IPS-NIHi7 (cell line): ENCODE measurements around the gene ZNF613.
"Not testable (repeated sequence)": the region's sequence is repeated elsewhere in the genome, so short reads cannot be mapped to it uniquely, and the experiment has no call there.

ENCODE experiments used
- DNase-seq: peaks from one replicate; pipeline ENCODE4 v3.0.0; 2012; ENCODE audit warnings: mixed read lengths; ENCODE audit errors: extremely low spot score

ZNF613 gene

GRCh38 chr19:51926784-51927741, at the start of gene ZNF613:
TSS of gene ZNF613 (plus strand) at chr19:51927472. CDS start at chr19:51936221, 8,749 bp downstream.
- DNase-seq = peak; percentile 94

GRCh38 chr19:51882518-51882917, 44.8 kb upstream of the ZNF613 start:
- no peak for DNase-seq

DNA sequence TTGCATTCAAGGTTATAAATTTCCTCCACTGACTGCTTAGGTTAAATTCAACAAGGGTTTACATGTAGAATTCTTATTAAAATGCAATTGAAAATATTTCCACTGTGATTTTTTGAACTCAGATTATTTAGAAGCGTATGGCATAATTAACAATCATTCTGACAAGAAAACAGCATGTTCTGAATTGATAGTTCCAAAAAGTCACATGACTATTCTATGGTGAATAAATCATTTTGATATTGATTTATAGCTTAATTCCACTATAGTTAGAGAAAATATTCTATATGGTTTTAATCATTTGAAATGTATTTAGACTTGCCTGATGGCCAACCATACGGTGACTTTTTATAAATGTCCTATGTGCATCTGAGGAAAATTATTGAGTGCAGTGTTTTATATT, 42.6 kb upstream of the ZNF613 start:
- DNase-seq = no peak

DNA sequence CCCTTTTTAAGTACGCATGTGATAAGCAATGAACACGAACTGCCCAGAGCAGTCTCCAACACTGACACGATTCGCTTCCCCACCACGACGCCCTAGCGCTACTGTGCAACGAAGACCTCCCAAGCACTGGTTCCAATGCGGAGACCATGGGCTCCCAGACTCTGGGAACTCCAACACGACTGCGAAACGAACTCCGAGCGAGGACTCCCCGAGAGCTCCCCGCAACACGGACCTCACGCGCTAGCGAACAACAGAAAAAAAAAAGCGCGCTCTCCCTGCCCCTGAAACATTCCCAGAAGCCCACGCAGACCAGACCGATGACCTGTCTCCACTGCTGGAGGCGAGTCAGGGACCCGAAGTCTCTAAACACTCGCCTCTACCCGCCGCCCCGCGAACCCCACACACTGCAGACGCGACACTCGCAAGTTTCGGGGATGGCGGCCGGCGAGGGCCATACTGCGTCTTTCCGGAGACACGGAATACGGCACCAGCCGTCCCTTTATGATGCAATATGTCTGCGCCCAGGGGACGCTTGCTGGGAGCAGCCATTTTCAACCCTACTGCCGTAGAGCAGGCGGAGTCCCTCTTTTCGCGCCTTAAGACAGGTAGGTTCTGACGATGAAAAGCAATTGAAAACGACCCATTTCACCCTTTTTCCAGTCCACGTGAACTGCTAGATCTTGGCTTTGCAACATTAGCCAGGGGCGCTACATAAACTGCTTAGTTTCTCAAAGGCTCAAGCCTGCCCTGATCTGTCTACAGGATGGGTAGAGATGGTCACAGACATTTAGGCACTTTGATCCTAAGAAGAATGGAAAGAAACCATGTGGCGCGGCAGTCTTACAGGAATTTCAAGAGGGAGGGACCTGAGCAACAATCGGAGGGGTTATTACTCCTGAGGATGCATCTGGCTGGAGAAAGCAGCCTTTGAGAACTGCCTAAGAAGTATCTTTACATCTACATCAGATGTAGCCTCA, 39.5 kb upstream of the ZNF613 start, which contains the start of gene ZNF577:
TSS of gene ZNF577 (minus strand) at position 430 of the 977 bp plus-strand sequence. CDS start 7,569 bp downstream, outside the sequence.
- DNase-seq = peak; percentile 89

DNA sequence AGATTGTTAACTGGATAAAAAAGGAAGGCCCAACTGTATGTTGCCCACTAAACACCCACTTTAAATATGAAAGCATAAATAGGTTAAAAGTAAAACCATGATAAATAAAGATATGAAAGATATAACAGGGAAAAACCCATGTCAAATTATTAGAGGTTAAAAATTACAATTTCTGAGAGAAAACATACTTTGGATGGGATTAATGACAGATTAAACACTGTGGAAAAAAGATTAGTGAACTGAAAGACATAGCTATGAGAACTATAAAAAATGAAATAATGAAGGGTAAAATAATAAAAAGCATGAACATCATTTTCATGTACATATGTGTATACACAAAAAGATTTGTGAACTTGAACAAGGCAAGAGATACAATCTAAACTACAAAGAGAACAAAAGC, 37.3 kb upstream of the ZNF613 start:
- no peak for DNase-seq

- DNase-seq = no peak
These were observed 36.0 kb upstream of the ZNF613 start for GRCh38 chr19:51891193-51891747.

- DNase-seq = no peak
These were observed 25.4 kb upstream of the ZNF613 start for GRCh38 chr19:51901860-51902259.

GRCh38 chr19:51903192-51903591, 24.1 kb upstream of the ZNF613 start:
- no peak for DNase-seq

DNA sequence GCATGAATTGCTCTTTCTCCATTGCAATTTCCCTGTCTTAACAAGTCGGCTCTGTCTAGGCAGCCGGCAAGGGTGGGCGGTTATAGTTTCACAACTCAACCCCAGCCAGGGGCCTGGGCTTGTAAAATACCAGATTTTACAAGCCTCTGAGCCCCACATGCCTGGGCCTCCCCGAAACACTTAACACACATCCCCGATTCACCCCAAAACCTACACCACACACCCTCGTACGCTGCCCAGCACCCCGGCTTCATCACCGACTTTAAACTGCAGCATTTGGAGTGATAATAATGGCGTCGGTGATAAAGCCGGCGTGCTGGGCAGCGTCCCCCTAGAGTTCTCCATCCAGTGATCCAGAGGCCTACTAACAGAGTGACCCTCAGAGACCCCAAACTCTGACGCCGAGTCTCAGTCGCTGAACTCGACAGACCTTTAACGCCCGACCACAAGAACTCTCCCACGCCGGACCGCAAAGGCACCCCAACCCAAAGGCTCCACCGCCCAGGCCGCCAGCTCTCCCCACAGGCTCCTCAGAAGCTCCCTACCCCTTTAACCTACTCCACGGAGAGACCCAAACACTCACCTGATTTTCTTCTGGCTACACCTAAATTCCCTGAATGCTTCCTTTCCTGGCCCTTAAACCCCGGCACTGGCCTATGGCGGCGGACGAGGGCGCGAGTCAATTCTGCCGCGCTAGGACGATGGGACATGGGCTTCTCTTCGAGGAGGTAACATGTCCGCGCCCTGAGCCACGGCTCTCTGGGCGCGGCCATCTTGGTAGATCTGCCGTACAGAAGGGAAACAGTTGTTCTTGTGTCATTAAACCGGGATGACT, 22.7 kb upstream of the ZNF613 start, which contains the start of gene ZNF649:
TSS of gene ZNF649 (minus strand) at position 687 of the 835 bp plus-strand sequence. CDS start 4,910 bp downstream, outside the sequence.
- DNase-seq = peak; percentile 87

DNA sequence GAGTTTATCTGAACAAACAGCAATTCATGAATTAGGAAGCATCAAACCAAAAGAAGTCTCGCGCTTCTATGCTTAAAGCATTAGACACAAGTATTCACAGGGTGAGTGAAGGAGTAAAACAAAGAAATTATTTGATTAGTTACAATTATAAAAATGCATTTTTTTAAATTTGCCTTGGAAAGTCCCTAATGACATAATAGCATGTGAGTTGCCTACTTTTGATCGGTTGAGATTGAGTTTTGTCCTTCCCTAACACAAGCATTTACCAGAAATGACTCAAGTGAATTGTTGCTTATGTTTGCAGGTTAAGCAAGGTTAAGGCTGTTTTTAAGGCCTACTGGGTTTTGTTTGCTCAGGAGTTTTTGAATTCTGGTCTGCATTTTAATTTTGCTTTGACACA, 22.1 kb upstream of the ZNF613 start:
- no peak for DNase-seq

DNA sequence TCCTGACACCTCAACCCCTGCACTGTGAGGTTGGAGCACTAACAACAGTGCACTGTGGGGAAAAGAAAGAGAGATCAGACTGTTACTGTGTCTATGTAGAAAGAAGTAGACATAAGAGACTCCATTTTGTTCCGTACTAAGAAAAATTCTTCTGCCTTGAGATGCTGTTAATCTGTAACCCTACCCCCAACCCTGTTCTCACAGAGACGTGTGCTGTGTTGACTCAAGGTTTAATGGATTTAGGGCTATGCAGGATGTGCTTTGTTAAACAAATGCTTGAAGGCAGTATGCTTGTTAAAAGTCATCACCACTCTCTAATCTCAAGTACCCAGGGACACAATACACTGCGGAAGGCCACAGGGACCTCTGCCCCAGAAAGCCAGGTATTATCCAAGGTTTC, 21.6 kb upstream of the ZNF613 start:
- not testable (repeated sequence) for DNase-seq

GRCh38 chr19:51906108-51906507, 21.2 kb upstream of the ZNF613 start:
- not testable (repeated sequence) for DNase-seq

DNA sequence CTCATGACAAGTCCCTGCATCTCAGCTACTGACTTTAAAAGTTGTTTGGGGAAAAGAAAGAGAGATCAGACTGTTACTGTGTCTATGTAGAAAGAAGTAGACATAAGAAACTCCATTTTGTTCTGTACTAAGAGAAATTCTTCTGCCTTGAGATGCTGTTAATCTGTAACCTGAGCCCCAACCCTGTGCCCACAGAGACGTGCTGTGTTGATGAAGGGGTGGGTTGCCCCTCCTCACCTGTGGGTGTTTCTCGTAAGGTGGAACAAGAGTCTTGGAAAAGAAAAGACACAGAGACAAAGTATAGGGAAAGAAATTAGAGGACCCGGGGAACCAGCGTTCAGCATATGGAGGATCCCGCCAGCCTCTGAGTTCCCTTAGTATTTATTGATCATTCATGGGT, 19.3 kb upstream of the ZNF613 start:
- DNase-seq = not testable (repeated sequence)

GRCh38 chr19:51915324-51915867, 11.9 kb upstream of the ZNF613 start:
- DNase-seq = no peak

GRCh38 chr19:51916167-51916566, 11.1 kb upstream of the ZNF613 start:
- no peak for DNase-seq

DNA sequence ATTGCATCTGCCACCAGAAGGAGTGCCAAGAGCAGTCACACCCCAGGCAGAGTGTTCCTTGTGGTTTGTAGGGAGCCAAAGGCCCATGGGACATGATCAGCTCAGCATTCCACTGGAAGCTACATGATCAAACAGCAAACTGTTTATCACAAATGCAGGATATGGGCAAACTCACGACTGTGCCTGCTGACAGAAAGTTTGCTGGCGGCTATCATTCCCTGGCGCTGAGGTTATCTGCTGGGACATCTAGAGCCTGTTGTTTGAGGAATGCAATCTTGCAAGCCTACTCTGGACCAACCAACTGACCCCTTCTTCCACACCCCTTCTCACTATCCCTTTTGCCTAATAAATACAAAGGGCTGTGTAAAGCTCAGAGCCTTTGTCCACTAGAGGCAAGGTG, 7.7 kb upstream of the ZNF613 start:
- DNase-seq = no peak

GRCh38 chr19:51921949-51922348, 5.3 kb upstream of the ZNF613 start:
- DNase-seq = no peak

DNA sequence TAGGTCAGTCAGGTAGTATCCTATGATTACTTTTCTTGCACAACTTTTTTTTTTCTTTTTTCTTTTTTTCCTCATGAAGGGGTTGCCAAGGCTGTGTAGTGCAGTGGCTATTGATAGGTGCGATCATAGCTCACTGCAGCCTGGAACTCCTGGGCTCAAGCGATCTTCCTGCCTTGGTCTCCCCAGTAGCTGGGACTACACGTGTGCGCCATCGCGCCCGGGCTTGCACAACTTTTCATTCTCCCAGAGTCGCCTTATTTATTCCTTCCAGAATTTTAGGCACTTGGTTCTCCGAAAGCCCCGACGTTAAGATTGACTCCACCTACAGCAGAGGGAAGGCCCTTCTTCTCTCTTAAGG, 867 bp upstream of the ZNF613 start:
- no peak for DNase-seq

DNA sequence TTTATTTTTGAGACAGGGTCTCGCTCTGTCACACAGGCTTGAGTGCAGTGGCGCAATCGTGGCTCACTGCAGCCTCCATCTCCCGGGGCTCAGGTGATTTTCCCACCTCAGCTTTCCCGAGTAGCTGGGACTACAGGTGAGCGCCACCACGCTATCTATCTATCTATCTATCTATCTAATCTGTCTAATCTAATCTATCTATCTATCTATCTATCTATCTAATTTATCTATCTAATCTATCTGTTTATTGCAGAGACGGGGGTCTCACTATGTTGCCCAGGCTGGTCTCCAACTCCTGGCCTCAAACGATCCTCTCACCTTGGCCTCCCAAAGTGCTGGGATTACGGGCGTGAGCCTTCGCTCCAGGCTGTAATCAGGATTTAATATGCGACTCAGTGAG, 587 bp downstream of the ZNF613 start:
- DNase-seq = no peak

DNA sequence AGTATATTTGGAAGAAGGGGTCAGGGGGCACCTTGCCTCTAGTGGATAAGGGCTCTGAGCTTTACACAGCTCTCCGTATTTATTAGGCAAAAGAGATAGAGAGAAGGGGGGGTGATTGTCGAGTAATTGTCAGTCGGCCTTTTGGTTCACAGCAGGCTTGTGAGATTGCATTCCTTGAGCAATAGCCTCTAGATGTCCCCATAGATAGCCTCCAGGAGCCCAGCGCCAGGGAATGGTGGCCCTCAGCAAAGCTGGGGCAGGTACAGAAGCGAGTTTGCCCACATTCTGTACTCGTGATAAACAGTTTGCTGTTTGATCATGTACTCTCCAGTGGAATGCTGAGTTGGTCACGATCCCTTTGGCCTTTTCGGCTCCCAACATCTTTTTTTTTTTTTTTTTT, 4.6 kb downstream of the ZNF613 start:
- no peak for DNase-seq

DNA sequence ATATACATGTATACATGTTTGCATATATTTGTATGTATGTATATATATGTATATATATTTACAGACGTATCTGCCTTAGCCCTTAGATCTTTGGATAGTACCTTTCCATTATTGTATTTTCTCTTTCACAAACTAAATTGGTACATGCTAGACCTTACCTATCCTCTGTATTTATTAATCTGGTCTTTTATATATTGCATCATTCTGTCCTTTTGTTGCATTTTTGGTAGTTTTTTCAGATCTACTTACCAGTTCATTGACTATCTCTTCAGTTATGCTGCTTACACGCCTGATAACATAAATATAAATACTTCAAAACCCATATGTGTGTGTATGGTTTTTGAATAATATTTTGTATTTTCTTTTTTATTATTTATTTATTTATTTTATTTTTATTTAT, 11.7 kb downstream of the ZNF613 start:
- DNase-seq = no peak
